GM19438 (cell line): ENCODE data around the gene PTCH1.

ENCODE experiments used
- ATAC-seq: cut with Tn5 transposase; IDR thresholded peaks from one replicate; pipeline ENCODE4 v1.9.1; 2021; ENCODE audit warnings: low read depth; ENCODE audit not compliant: unreplicated experiment

PTCH1 gene

DNA sequence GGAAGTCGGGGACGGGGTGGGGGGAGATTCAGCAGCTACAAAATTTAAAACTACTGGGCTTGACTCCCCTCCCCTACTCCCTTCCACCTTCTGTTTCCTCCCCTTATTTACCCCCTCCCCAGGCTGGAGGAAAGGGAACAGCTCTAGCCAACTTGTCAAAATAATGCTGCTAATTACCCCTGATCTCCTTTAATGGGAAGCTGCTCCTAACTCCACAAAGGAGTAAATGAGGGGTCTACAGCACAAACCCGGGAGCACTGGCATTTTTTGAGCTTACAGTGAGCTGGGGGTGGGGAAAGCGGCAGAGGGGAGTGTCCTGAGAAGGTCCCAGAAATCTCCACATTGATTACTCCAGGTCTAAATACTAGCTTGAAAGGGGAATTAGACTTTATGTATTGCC, 3.1 kb downstream of the PTCH1 start:
- no peak for ATAC-seq

GRCh38 chr9:95512709-95513095, 4.1 kb downstream of the PTCH1 start:
- no peak for ATAC-seq

- no peak for ATAC-seq
These were observed 4.6 kb downstream of the PTCH1 start for GRCh38 chr9:95511952-95512708.

DNA sequence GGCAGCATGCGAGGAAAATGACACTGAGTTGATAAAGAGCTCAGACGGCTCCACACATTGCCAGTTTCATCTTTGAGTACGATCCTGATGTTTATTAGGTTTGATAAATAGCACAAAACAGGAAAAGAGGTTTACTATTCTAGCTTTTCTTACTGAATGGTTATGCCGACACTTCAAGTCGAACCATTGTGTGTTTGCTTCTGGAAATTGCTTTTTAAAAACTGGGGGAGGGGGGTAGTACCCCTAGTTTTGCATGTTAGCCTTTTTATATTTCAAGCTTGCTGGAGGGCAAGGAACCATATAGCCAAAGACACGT, 5.2 kb downstream of the PTCH1 start:
- no peak for ATAC-seq

DNA sequence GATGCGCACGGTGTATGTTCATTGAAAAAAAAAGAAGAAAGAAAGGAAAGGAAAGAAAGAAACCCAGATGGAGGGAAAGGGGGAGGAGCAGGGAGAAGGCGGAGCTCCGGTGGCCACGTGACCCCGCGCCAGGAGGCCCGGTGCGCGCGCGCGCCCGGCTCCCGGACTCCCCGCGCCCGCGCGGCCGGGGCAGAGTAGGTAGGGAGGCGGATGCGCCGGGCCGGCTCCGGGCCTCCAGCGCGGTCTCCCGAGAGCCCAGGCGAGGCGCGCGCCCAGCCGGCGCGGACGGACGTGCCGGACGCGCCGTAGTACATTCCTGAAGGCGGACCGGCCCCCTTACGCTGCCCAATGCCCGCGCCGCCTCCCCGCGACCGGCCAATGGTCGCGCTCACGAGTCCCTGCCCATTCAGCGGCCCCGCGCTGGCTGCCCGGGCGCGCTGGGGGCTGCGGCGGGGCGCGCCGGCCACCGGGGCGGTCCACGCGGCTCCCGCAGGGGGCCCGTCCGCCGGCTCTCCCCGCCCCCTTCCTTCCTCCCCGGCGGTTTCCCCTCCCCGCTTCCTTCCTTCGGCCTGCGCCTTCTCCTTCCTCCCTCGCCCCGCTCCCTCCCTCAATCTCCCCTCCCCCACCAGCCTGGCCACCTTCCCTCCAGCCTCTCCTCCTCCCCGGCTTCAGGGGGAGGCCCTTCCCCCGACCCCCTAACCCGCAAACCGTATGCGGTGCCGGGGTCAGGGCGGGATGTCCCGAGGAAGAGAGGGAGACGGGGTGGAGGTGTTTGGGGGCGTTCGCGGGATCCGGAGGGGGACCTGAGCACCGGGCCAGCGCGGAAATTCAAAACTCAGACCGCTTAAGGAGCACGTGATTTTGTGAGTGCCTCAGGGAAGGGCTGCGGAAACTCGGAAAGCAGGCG, 5.8 kb downstream of the PTCH1 start:
- ATAC-seq = peak; percentile 26

- ATAC-seq = no peak
These were observed 6.7 kb downstream of the PTCH1 start for GRCh38 chr9:95509851-95510708.

GRCh38 chr9:95508968-95509850, 7.6 kb downstream of the PTCH1 start:
- no peak for ATAC-seq

DNA sequence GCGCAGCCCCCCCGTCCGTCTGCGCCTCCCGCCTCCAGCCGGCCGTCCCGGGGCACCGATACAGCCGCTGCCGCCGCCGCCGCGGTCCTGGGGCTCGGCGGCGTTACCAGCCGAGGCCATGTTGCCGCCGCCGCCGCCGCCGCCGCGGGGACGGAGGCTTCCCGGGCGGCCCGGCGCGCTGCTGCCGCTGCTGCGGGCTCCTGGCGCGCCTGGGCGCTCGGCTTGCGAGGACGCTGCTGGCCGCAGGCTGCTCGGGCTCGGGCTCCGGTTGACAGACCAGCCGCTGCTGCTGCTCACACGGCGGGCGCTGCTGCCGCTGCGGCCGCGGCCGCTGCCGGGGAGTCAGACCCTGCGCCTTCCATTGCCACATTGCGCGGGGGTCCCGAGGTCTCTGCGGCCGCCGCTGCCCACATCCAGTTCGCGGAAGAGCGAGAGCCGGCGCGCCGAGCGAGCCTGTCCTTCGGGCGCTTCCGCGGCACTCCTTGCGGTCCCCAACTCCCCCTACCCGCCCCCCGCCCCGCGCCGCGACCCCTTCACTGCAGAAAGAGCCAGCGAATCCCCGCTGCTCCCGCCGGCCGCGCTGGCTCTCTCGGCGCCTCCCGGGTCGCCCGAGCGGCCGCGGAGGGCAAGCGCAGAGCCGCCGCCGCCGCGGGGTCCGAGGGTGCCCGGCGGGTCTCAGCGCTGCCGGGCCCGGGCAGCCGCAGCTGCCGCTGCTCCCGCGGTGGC, 8.4 kb downstream of the PTCH1 start:
- no peak for ATAC-seq

- ATAC-seq = no peak
These were observed 9.1 kb downstream of the PTCH1 start for GRCh38 chr9:95507464-95508241.

DNA sequence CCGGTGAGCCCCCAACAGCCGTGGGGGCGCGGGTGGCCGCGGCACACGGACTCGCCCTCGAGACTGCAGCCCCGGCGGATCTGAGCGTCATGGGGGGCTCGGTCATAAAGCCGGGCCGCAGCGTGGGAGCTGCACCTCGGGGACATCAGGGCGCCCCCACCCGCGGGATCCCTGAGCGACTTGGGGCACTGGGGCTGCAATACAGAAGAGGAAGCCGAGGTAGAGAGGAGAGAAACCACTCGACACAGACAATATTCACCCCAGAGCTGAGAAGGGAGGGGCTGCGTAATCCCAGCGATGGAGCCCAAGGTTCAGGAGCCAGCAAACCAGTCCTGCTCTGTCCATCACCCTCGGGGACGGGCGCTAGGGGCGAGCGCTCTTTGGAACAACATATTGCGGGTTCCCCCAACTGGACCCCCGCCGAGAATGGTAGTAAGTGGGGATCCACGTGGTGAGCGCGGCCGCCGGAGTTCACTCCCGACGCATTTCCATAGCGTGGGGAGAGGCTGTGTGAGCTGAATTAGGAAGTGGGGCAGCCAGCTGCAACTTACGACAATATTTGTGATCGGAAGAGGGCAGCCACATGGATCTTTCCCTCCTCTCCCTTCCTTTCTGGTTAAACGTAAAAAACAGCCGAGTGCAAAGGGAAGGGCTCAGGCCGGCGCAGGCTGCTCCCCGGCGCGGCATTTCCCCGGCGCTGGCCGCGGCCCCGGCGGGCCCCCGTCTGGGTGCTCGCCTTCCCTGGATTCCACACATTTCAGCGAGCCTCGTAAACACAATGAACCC, 9.9 kb downstream of the PTCH1 start:
- no peak for ATAC-seq

- ATAC-seq = no peak
These were observed 10.4 kb downstream of the PTCH1 start for GRCh38 chr9:95506428-95506677.

DNA sequence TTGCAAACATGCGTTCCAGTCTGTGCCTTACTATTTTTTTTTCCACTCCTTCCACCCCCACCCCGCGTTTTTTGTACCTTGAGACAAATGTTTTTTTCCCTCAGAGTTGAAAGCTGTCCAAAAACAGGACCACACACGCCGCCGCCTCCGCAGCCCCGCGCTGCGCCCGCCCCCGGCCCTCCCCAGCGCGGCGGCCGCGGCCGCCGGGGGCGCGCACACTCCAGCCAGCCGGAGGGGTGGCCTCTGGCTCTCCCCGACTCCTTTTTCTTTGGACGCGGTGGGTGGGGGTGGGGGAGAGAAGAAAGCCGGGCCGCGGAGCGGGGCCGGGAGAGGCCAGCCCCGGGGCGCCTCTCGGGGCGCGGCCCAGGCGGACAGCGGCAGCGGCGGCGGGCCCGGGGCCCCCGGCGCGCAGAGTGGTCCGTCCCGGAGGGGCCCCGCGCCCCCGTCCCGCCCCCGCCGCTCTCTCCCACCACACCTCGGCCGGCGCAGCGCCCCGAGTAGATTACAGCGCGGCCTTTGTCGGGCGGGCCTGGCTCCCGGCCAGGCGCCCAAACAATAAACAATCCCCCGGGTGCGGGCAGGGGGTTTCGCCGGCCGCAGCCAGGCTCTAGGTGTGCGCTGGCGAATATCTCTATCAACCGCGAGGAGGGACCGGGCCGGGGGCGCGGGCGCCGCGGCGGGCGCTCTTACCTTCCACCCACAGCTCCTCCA, 10.9 kb downstream of the PTCH1 start:
- ATAC-seq = no peak

GRCh38 chr9:95505072-95505716, 11.6 kb downstream of the PTCH1 start:
- ATAC-seq = no peak

DNA sequence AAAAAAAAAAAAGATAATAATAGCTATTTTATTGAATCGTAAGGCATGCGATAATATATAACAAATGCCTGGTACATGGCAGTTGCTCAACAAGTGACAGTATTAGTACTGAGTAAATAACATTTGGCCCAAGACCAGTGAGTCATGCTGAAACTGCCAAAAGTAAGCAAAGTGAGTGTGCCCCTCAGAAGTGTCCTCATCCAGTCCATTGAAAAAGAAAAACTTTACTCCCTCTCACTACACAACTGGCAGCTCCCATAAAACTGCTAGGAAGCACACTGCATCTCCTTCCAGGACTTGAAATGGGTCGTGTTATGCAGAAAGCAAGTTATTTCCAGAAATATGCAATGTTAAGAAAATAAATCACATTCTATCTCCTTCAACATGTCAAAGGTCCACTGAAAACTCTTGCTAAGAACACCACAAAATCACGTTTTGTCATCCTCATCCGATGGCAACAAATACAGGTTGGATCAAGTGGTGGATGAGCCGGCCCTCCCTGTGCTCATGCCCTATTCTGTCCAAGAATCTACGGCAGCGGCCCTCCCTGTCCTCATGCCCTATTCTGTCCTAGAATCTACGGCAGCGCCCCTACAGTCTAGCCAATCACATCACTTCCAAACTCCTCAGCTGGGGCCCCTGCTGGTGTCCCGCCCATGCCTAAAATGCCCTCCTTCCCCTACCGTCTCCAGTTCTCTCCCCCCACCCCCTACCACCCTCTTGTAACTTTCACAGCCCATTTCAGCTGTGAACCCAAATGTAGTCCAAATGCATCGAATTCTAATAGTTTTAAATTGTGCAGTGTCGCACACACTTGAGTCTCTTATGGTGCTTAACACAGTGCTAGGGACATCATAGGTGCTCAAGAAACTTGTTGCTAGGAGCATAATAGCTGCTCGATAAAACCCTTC, 12.5 kb downstream of the PTCH1 start:
- ATAC-seq = no peak

DNA sequence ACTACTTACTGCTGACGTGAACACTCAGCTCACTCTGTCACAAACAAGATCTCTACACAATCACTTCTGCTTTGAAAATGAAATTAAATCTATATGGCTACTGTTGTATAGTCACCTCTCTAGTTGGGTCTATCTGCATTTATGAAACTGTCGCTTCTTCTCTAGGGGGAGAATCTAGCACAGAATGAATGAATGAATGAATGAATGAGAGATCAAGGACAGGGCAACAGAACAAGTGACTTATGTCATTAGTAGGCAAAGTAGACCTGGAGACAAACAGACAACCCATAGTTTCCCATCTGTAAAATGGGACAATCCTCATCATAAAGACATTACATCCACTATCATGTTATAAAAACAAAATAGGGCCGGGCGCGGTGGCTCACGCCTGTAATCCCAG, 13.4 kb downstream of the PTCH1 start:
- ATAC-seq = no peak

DNA sequence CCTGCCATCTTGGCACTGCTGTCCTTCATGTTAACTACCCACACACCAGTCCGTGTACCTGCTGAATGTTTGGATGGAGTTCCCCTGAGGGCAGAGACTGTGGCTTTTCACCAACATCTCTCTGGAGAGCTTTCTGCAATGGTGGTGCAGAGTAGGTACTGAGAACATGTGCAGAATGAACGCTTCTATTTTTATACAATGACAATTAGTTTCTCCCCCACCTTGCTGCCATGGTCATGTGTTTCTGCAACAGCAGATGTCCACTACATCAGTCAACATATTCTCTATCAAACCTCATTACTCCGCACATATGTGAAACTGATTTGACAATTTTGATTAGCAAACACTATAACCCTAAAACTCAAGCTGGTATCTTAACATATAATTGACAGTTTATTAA, 14.5 kb downstream of the PTCH1 start:
- ATAC-seq = no peak
